Measurements from ENCODE around the gene STXBP5.

The STXBP5 gene

DNA sequence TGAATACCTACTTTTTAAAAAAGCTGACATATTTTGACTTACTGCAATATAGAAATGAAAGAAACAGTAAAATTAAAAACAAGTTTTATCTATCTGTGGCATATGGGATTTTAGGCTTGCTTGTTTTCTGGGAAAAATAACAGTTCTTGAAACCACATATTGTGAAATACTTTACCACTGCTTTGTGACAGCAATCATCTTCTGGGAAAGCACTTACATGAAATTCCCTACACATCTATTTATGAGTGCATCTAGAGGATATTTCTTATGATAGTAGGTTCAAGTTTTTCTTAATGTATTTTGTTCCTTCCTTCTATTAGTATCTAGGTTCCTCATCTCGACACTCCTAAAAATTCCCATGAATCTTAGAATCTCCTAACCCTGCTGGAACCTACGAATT is 75.2 kb downstream of the STXBP5 start:
- H3K4me3 ChIP-seq (ENCODE audit: low read depth, low read length) = no peak overlapping the region
- TF ChIP-seq, protein P1, sequence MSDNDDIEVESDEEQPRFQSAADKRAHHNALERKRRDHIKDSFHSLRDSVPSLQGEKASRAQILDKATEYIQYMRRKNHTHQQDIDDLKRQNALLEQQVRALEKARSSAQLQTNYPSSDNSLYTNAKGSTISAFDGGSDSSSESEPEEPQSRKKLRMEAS (IDR thresholded peaks at IDR 0.05; ENCODE audit: low read depth, low read length) = no peak
- no peak for DNase-seq (ENCODE audit: low read depth)

DNA sequence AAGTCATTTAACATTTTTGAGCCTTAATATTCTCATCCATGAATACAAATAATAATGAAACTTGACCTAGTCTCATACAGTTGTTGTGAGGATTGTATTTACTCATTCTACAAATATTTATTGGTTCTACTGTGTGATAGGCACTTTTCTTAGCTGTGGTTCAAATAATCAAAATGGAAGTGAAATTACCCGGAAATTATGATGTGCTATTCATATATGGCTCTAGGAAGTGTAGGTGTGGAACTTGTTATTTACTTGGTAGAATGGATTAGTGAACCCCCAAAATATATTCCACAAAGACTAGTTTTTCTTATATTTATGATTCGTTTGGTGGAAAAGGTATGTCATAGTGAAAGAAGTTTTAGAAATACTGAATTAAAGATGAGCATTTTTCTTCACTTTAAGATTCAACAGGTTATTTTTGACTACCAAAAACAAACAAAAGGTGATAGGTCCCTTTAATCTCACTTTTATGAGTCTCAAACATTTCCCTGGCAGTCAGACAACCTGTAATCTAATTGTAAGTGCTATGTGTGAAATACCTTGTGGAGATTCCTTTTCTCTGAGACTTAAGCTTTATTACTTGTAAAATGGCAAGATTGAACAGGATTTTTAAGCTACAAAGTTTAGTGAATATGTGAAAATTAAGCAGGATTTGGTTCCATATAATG is 77.8 kb downstream of the STXBP5 start:
- H3K4me3 ChIP-seq (ENCODE audit: low read depth, low read length) = no peak overlapping the region
- TF ChIP-seq POLR2A (IDR thresholded peaks at IDR 0.05; ENCODE audit: extremely low read depth, insufficient read length) = no peak
- TF ChIP-seq, protein P2, sequence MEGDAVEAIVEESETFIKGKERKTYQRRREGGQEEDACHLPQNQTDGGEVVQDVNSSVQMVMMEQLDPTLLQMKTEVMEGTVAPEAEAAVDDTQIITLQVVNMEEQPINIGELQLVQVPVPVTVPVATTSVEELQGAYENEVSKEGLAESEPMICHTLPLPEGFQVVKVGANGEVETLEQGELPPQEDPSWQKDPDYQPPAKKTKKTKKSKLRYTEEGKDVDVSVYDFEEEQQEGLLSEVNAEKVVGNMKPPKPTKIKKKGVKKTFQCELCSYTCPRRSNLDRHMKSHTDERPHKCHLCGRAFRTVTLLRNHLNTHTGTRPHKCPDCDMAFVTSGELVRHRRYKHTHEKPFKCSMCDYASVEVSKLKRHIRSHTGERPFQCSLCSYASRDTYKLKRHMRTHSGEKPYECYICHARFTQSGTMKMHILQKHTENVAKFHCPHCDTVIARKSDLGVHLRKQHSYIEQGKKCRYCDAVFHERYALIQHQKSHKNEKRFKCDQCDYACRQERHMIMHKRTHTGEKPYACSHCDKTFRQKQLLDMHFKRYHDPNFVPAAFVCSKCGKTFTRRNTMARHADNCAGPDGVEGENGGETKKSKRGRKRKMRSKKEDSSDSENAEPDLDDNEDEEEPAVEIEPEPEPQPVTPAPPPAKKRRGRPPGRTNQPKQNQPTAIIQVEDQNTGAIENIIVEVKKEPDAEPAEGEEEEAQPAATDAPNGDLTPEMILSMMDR (IDR thresholded peaks at IDR 0.05; ENCODE audit: low read depth, low read length) = no peak
- TF ChIP-seq, protein P1 (IDR thresholded peaks at IDR 0.05; ENCODE audit: low read depth, low read length) = no peak
- no peak for TF ChIP-seq MYC (IDR thresholded peaks at IDR 0.05; ENCODE audit: low read depth, low read length)
- DNase-seq (ENCODE audit: low read depth) = no peak

DNA sequence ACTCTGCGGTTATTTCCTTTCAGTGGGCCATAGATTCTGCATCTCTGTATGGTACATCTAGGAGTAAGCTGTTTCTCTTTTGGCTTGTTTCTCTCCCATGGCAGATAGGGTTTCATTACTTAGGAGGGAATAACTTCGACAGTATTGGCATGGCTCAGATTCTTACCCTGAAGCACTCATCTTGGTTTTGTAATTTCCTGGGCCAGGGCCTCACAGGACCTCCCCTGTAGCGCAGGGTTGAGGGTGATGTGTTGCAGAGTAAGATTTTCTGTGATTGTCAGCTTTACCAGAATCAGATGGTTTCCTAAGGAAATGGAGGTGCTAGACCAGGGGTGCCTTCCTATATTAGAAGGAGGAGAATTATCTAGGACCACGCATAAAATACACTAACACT is 78.3 kb downstream of the STXBP5 start:
- TF ChIP-seq MYC (IDR thresholded peaks at IDR 0.05; ENCODE audit: low read depth, low read length) = no peak
- TF ChIP-seq, protein P2 (IDR thresholded peaks at IDR 0.05; ENCODE audit: low read depth, low read length) = no peak
- TF ChIP-seq, protein P1 (IDR thresholded peaks at IDR 0.05; ENCODE audit: low read depth, low read length) = no peak
- no peak for TF ChIP-seq POLR2A (IDR thresholded peaks at IDR 0.05; ENCODE audit: extremely low read depth, insufficient read length)
- DNase-seq (ENCODE audit: low read depth) = no peak
- H3K4me3 ChIP-seq (ENCODE audit: low read depth, low read length) = no peak overlapping the region

DNA sequence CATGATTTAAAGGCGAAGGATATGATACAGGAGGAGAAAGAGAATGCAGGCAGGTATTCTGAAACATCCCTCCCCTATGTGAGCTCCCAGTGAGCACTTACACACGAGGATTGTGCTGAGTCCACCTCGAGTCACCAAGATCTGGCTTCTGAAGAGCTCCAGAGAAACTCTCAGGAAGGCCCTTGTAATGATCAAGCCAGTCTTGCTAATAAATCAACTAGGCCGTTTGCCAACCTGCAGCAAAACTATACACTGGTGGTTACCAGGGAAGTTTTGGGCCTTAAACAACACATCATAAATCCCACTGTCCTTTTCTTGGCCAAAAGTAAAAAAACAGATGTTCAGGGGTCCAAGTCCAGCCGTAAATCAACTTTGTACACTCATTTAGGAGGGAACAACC is 79.2 kb downstream of the STXBP5 start:
- no peak overlapping the region for H3K4me3 ChIP-seq (ENCODE audit: low read depth, low read length)
- TF ChIP-seq POLR2A (IDR thresholded peaks at IDR 0.05; ENCODE audit: extremely low read depth, insufficient read length) = no peak
- TF ChIP-seq MYC (IDR thresholded peaks at IDR 0.05; ENCODE audit: low read depth, low read length) = no peak
- TF ChIP-seq, protein P2 (IDR thresholded peaks at IDR 0.05; ENCODE audit: low read depth, low read length) = no peak
- TF ChIP-seq, protein P1 (IDR thresholded peaks at IDR 0.05; ENCODE audit: low read depth, low read length) = no peak
- DNase-seq (ENCODE audit: low read depth) = no peak

DNA sequence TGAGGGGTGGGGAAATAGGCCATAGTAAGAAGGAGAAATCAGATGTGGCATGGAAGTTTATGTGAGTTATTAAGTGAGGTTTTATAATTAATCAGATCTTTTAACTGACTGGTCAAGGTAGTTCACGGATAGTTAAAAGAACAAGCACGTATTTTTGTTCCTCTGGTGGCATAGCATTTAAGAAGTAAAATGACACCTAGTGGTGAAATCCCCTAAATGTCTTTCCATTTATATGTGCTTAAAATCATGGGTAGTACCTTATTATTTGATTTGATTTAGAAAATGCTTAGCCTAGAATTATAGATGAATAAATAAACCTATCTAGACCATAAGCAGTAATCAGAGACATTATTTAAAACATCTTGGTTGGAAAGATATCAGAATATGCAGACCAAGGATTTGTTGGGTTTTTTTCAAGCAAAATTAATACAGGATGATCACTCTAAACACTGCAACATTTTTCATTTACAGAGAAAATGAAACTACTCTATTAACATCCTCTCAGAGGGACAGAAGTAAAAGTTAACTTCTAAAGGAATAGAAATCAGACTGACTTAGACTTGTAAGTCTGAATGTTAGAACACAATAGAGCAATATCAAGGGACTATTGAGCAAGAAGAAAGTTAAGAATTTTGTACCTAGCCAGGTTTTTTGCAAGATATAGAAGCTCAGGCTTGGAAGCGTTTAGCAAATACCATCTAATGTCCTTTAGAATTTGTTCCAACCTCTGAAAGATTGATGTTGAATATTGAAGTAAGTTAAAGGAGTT is 81.1 kb downstream of the STXBP5 start:
- peak; percentile 64 for DNase-seq (ENCODE audit: low read depth)
- TF ChIP-seq, protein P2 (IDR thresholded peaks at IDR 0.05; ENCODE audit: low read depth, low read length) = peak; percentile 39
- no peak for TF ChIP-seq POLR2A (IDR thresholded peaks at IDR 0.05; ENCODE audit: extremely low read depth, insufficient read length)
- H3K4me3 ChIP-seq (ENCODE audit: low read depth, low read length) = no peak overlapping the region

DNA sequence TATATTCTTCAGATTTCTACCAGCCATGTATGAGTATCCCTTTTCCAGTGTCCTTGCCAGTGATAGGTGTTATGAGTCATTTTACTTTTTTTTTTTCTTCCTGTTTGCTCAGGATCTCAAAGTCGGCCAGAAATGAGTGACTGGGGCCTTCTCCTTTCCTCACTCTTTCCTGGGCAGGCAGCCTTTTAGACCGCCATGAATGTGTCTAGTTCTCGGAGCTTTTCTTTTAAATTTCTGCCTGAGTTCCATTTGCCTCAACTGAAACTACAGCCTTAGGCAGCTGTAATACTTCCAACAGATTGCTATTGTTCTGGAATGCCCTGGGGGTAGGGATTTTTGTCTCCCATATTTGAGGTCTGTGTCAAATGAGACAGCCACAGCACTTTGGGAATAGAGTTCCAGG is 83.7 kb downstream of the STXBP5 start:
- no peak for DNase-seq (ENCODE audit: low read depth)
- H3K4me3 ChIP-seq (ENCODE audit: low read depth, low read length) = no peak overlapping the region
- TF ChIP-seq, protein P2 (IDR thresholded peaks at IDR 0.05; ENCODE audit: low read depth, low read length) = no peak
- TF ChIP-seq POLR2A (IDR thresholded peaks at IDR 0.05; ENCODE audit: extremely low read depth, insufficient read length) (no peak), MYC (IDR thresholded peaks at IDR 0.05; ENCODE audit: low read depth, low read length) (no peak)
- TF ChIP-seq, protein P1 (IDR thresholded peaks at IDR 0.05; ENCODE audit: low read depth, low read length) = no peak
